ENCODE data around the gene PDE1A. TPM values are rescaled to one million over a fixed set of nuclear protein-coding genes. Genes with fewer than 3 reads are reported as not detected.

PDE1A gene
- total RNA-seq, 4 donors from 2014 or later: 13.1 to 83.1 (median 27.3) TPM

GRCh38 chr2:182444806-182445205 lies 18.0 kb upstream of the PDE1A start:
- TF ChIP-seq POLR2A (IDR thresholded peaks at IDR 0.05) (no peak), CTCF (IDR thresholded peaks at IDR 0.05) (no peak)
- no peak overlapping the region for H3K4me3 ChIP-seq
- intact Hi-C loops (cut with DNase I; ENCODE audit: low total_unique reads): no loop called here
- no peaks in the 10 kb centered on the region for H3K36me3 ChIP-seq
- no peak for DNase-seq
- H3K4me1 ChIP-seq: no peaks in the 10 kb centered on the region
- H3K9me3 ChIP-seq: no peaks in the 10 kb centered on the region
- no peaks in the 10 kb centered on the region for H3K27me3 ChIP-seq
- H3K27ac ChIP-seq: no peak overlapping the region

GRCh38 chr2:182444170-182444569 lies 17.3 kb upstream of the PDE1A start:
- no peaks in the 10 kb centered on the region for H3K36me3 ChIP-seq
- H3K9me3 ChIP-seq: no peaks in the 10 kb centered on the region
- H3K4me1 ChIP-seq: no peaks in the 10 kb centered on the region
- no peak overlapping the region for H3K27ac ChIP-seq
- H3K4me3 ChIP-seq: no peak overlapping the region
- H3K27me3 ChIP-seq: no peaks in the 10 kb centered on the region
- DNase-seq: no peak
- TF ChIP-seq POLR2A (IDR thresholded peaks at IDR 0.05) (no peak), CTCF (IDR thresholded peaks at IDR 0.05) (no peak)
- intact Hi-C loops (cut with DNase I; ENCODE audit: low total_unique reads): no loop called here

- H3K36me3 ChIP-seq: no peaks in the 10 kb centered on the region
- H3K9me3 ChIP-seq: no peaks in the 10 kb centered on the region
- no peak for DNase-seq
- no peak overlapping the region for H3K4me3 ChIP-seq
- no peaks in the 10 kb centered on the region for H3K4me1 ChIP-seq
- no peak overlapping the region for H3K27ac ChIP-seq
- H3K27me3 ChIP-seq: no peaks in the 10 kb centered on the region
- TF ChIP-seq POLR2A (IDR thresholded peaks at IDR 0.05): no peak
- no peak for TF ChIP-seq CTCF (IDR thresholded peaks at IDR 0.05)
- intact Hi-C loops (cut with DNase I; ENCODE audit: low total_unique reads): no loop called here
Measured at GRCh38 chr2:182436252-182436651, 9.4 kb upstream of the PDE1A start.

- no peak overlapping the region for H3K4me3 ChIP-seq
- H3K27me3 ChIP-seq: no peaks in the 10 kb centered on the region
- intact Hi-C loops (cut with DNase I; ENCODE audit: low total_unique reads): no loop called here
Measured at GRCh38 chr2:182435754-182436153, 8.9 kb upstream of the PDE1A start.

GRCh38 chr2:182432051-182432450 lies 5.2 kb upstream of the PDE1A start:
- Histone ChIP-seq H3K9me3 (no peaks in the 10 kb centered on the region), H3K27ac (no peak overlapping the region), H3K27me3 (no peaks in the 10 kb centered on the region), H3K4me1 (no peaks in the 10 kb centered on the region), H3K4me3 (no peak overlapping the region), H3K36me3 (no peaks in the 10 kb centered on the region)
- TF ChIP-seq CTCF (IDR thresholded peaks at IDR 0.05): no peak
- no peak for TF ChIP-seq POLR2A (IDR thresholded peaks at IDR 0.05)
- no peak for DNase-seq
- intact Hi-C loops (cut with DNase I; ENCODE audit: low total_unique reads): no loop called here

More at GRCh38 chr2:182435754-182436153, 8.9 kb upstream of the PDE1A start:
- TF ChIP-seq POLR2A (IDR thresholded peaks at IDR 0.05) (no peak), CTCF (IDR thresholded peaks at IDR 0.05) (no peak)
- H3K4me1 ChIP-seq: no peaks in the 10 kb centered on the region
- no peak overlapping the region for H3K27ac ChIP-seq
- no peaks in the 10 kb centered on the region for H3K36me3 ChIP-seq
- DNase-seq: no peak
- H3K9me3 ChIP-seq: no peaks in the 10 kb centered on the region

Data from uterus (tissue), 4 donors.